Measurements from ENCODE around the gene SLC22A23. TPM values are rescaled to one million over a fixed set of nuclear protein-coding genes. Genes with fewer than 3 reads are reported as not detected.

The SLC22A23 gene
- total RNA-seq, 1 donor from 2014 or later, result 18.7 TPM

- peak; percentile 60 for TF ChIP-seq CTCF (IDR thresholded peaks at IDR 0.05; ENCODE audit: insufficient read depth, low read length, severe bottlenecking)
- H3K4me3 ChIP-seq (ENCODE audit: low read depth, low read length), result no peak overlapping the region
- DNase-seq (ENCODE audit: low read depth) (peak; percentile 96), FAIRE-seq (no peak)
- no peaks in the 10 kb centered on the region for H3K36me3 ChIP-seq (ENCODE audit: control insufficient read depth, insufficient read depth, low read length)
- no peaks in the 10 kb centered on the region for H3K27me3 ChIP-seq (ENCODE audit: control insufficient read depth, insufficient read depth, low read length)
These were observed 54.3 kb downstream of the SLC22A23 start for GRCh38 chr6:3402310-3403237.

GRCh38 chr6:3400162-3400561 lies 56.7 kb downstream of the SLC22A23 start:
- no peaks in the 10 kb centered on the region for H3K27me3 ChIP-seq (ENCODE audit: control insufficient read depth, insufficient read depth, low read length)
- no peaks in the 10 kb centered on the region for H3K36me3 ChIP-seq (ENCODE audit: control insufficient read depth, insufficient read depth, low read length)
- no peak for DNase-seq (ENCODE audit: low read depth)
- no peak overlapping the region for H3K4me3 ChIP-seq (ENCODE audit: low read depth, low read length)
- no peak for FAIRE-seq
- no peak for TF ChIP-seq CTCF (IDR thresholded peaks at IDR 0.05; ENCODE audit: insufficient read depth, low read length, severe bottlenecking)

GRCh38 chr6:3398755-3399696 lies 57.8 kb downstream of the SLC22A23 start:
- no peak for TF ChIP-seq CTCF (IDR thresholded peaks at IDR 0.05; ENCODE audit: insufficient read depth, low read length, severe bottlenecking)
- no peak overlapping the region for H3K4me3 ChIP-seq (ENCODE audit: low read depth, low read length)
- H3K27me3 ChIP-seq (ENCODE audit: control insufficient read depth, insufficient read depth, low read length), result no peaks in the 10 kb centered on the region
- H3K36me3 ChIP-seq (ENCODE audit: control insufficient read depth, insufficient read depth, low read length), result no peaks in the 10 kb centered on the region
- DNase-seq (ENCODE audit: low read depth), result no peak
- no peak for FAIRE-seq

GRCh38 chr6:3398165-3398562 lies 58.7 kb downstream of the SLC22A23 start:
- no peak overlapping the region for H3K4me3 ChIP-seq (ENCODE audit: low read depth, low read length)
- no peaks in the 10 kb centered on the region for H3K27me3 ChIP-seq (ENCODE audit: control insufficient read depth, insufficient read depth, low read length)
- no peaks in the 10 kb centered on the region for H3K36me3 ChIP-seq (ENCODE audit: control insufficient read depth, insufficient read depth, low read length)
- no peak for FAIRE-seq
- no peak for TF ChIP-seq CTCF (IDR thresholded peaks at IDR 0.05; ENCODE audit: insufficient read depth, low read length, severe bottlenecking)
- no peak for DNase-seq (ENCODE audit: low read depth)

- Histone ChIP-seq H3K36me3 (ENCODE audit: control insufficient read depth, insufficient read depth, low read length) (no peaks in the 10 kb centered on the region), H3K4me3 (ENCODE audit: low read depth, low read length) (no peak overlapping the region), H3K27me3 (ENCODE audit: control insufficient read depth, insufficient read depth, low read length) (no peaks in the 10 kb centered on the region)
- no peak for TF ChIP-seq CTCF (IDR thresholded peaks at IDR 0.05; ENCODE audit: insufficient read depth, low read length, severe bottlenecking)
- DNase-seq (ENCODE audit: low read depth) (no peak), FAIRE-seq (no peak)
These were observed 59.4 kb downstream of the SLC22A23 start for GRCh38 chr6:3397229-3398164.

Measured in bronchial epithelial cell (primary cell).